ENCODE results near the gene ZBTB3.

ZBTB3 gene

GRCh38 chr11:62727872-62728170, 26.1 kb downstream of the ZBTB3 start:
- no peak for TF ChIP-seq ZFX (IDR thresholded peaks at IDR 0.05)
- TF ChIP-seq CTCF (conservative IDR thresholded peaks at IDR 0.05): no peak

GRCh38 chr11:62727165-62727871, 26.6 kb downstream of the ZBTB3 start, which contains the start of gene HNRNPUL2:
Gene HNRNPUL2, minus strand, starts transcription at chr11:62727457. Its CDS starts 301 bp downstream, at chr11:62727156.
- H3K27ac ChIP-seq: peak within 1 kb of the TSS; percentile 97
- no peak for TF ChIP-seq CTCF (conservative IDR thresholded peaks at IDR 0.05)
- peak; percentile 61 for TF ChIP-seq ZFX (IDR thresholded peaks at IDR 0.05)

More at GRCh38 chr11:62727872-62728170, 26.1 kb downstream of the ZBTB3 start:
- peak overlapping the region; percentile 97 for H3K27ac ChIP-seq

- peak overlapping the region; percentile 97 for H3K27ac ChIP-seq
- TF ChIP-seq ZFX (IDR thresholded peaks at IDR 0.05) (peak; percentile 98), CTCF (conservative IDR thresholded peaks at IDR 0.05) (no peak)
Measured at GRCh38 chr11:62726915-62727164, 27.1 kb downstream of the ZBTB3 start.

- peak overlapping the region; percentile 97 for H3K27ac ChIP-seq
- no peak for TF ChIP-seq ZFX (IDR thresholded peaks at IDR 0.05)
- TF ChIP-seq CTCF (conservative IDR thresholded peaks at IDR 0.05): no peak
Measured at GRCh38 chr11:62726156-62726914, 27.6 kb downstream of the ZBTB3 start.

GRCh38 chr11:62725646-62726045, 28.3 kb downstream of the ZBTB3 start:
- peak overlapping the region; percentile 97 for H3K27ac ChIP-seq
- no peak for TF ChIP-seq CTCF (conservative IDR thresholded peaks at IDR 0.05)
- no peak for TF ChIP-seq ZFX (IDR thresholded peaks at IDR 0.05)

GRCh38 chr11:62724171-62724570, 29.8 kb downstream of the ZBTB3 start:
- no peak overlapping the region for H3K27ac ChIP-seq
- no peak for TF ChIP-seq ZFX (IDR thresholded peaks at IDR 0.05)

GRCh38 chr11:62721994-62722393, 32.0 kb downstream of the ZBTB3 start:
- TF ChIP-seq CTCF (conservative IDR thresholded peaks at IDR 0.05): no peak; the same call in 1 of the 2 replicates
- no peak for TF ChIP-seq ZFX (IDR thresholded peaks at IDR 0.05)
- no peak overlapping the region for H3K27ac ChIP-seq
